Rectal smooth muscle tissue (tissue), 1 donor: ENCODE data around the gene KRTDAP.
"Not testable (repeated sequence)": the region's sequence is repeated elsewhere in the genome, so short reads cannot be mapped to it uniquely, and the experiment has no call there.

Experiments
- H3K27ac ChIP-seq: one replicate; pipeline ENCODE4 v1.7.0; 2013; ENCODE audit warnings: low read depth, low read length, inconsistent platforms
- H3K27me3 ChIP-seq: one replicate; pipeline ENCODE4 v1.7.0; 2013; ENCODE audit warnings: low read length; ENCODE audit not compliant: control insufficient read depth, insufficient read depth
- H3K36me3 ChIP-seq: one replicate; pipeline ENCODE4 v1.7.0; 2013; ENCODE audit warnings: low read length; ENCODE audit not compliant: control insufficient read depth, insufficient read depth
- H3K4me1 ChIP-seq: one replicate; pipeline ENCODE4 v1.7.0; 2013; ENCODE audit warnings: low read length; ENCODE audit not compliant: control insufficient read depth, insufficient read depth
- H3K4me3 ChIP-seq: one replicate; pipeline ENCODE4 v1.7.0; 2013; ENCODE audit warnings: low read length
- H3K9ac ChIP-seq: one replicate; pipeline ENCODE4 v1.7.0; 2013; ENCODE audit warnings: low read length

The KRTDAP gene

DNA sequence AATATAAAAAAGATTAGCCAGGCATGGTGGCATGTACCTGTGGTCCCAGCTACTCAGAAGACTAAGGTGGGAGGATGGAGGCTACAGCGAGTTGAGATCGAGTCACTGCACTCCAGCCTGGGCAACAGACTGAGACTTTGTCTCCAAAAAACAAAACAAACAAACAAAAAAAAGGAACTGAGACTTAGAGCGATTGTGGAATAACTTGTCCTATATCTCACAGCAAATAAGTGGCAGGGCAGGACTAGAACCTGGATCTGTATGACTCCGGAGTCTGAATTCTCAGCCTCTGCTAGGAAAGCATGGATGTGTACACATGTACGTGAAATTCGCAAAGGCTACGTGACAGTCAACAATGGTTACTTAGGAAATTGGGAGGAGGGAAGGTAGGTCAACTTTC lies 20.1 kb downstream of the KRTDAP start:
- Histone ChIP-seq H3K27me3 (no peaks in the 10 kb centered on the region), H3K4me3 (no peak overlapping the region), H3K9ac (no peak overlapping the region), H3K4me1 (no peaks in the 10 kb centered on the region), H3K36me3 (no peaks in the 10 kb centered on the region), H3K27ac (no peak overlapping the region)

DNA sequence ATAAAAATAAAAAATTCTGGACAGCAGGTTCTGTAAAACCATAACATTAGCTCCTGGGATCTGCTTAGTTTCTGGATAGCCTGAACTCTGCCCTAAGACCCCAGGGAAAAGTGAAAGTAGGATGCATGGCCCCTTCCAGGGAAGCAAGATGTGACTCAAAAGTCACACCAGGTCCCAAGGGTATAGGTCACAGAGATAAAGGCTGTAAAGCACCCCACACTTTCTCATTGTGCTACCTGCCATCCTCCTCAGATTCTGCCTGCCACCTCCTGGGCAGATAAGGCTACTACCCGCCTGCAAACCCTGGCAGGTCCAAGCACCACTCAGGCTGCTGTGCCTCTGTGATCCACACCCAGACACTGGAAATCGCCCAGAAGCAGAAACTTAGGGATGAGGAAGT lies 21.6 kb downstream of the KRTDAP start:
- H3K36me3 ChIP-seq: no peaks in the 10 kb centered on the region
- no peak overlapping the region for H3K4me3 ChIP-seq
- no peak overlapping the region for H3K27ac ChIP-seq
- H3K4me1 ChIP-seq: no peaks in the 10 kb centered on the region
- no peaks in the 10 kb centered on the region for H3K27me3 ChIP-seq
- H3K9ac ChIP-seq: no peak overlapping the region

DNA sequence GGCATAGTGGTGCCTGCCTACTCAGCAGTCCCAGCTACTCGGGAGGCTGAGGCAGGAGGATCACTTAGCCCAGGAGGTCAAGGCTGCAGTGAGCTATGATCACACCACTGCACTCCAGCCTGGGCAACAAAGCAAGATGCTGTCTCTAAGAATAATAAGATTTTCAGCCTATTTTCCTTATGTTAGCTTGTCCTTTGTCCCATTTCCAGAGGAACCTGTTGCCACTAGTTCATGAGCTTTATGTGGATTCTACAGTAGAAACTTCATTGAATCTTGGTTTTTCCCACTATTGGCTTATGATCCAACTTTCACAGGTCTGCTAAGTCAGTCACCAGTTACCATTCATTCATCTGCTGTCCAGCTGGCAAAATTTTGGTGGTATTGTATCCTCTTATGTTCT lies 24.0 kb downstream of the KRTDAP start:
- no peaks in the 10 kb centered on the region for H3K27me3 ChIP-seq
- no peak overlapping the region for H3K9ac ChIP-seq
- no peaks in the 10 kb centered on the region for H3K36me3 ChIP-seq
- no peak overlapping the region for H3K27ac ChIP-seq
- no peak overlapping the region for H3K4me3 ChIP-seq
- H3K4me1 ChIP-seq: no peaks in the 10 kb centered on the region

DNA sequence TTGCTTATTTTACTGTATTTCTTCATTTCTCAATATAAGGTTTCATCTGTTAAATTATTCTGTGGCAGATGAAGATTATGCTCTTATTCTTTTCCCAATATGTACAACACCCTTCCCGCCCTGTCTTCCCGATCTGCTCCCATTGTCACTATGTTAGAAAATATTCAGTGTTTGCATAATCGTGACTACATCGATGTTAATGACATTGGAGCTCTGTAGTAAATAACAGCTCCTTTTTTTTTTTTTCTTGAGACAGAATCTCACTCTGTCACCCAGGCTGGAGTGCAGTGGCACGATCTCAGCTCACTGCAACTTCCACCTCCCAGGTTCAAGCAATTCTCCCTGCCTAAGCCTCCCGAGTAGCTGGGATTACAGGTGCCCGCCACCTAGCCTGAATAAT lies 27.3 kb downstream of the KRTDAP start:
- H3K27me3 ChIP-seq, H3K36me3 ChIP-seq, H3K9ac ChIP-seq, H3K27ac ChIP-seq, H3K4me1 ChIP-seq, H3K4me3 ChIP-seq: not testable (repeated sequence)

DNA sequence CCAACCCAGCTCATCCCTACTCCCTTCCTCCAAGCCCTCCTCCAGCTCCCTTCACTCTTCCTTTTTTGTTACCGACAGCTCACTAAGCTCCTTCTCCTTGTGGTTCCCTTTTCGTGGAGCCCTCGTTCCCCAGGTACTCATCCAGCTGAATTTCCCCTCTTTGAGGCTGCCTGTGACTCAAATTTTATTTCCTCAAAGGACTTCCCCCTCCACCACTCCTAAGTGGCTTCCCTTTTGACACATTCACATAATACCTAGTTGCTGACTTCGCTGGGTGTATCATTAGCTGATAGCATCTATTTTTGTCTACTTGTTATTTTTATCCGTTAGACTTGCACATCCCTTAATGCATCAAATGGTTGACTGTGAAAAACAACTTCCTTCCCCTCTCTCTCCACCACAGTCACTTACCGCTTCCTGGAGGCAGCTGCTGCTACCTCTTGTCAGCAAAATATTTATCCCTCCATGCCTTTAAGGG lies 27.7 kb downstream of the KRTDAP start:
- Histone ChIP-seq H3K4me1 (no peaks in the 10 kb centered on the region), H3K27me3 (no peaks in the 10 kb centered on the region), H3K4me3 (no peak overlapping the region), H3K36me3 (no peaks in the 10 kb centered on the region), H3K27ac (no peak overlapping the region), H3K9ac (no peak overlapping the region)

DNA sequence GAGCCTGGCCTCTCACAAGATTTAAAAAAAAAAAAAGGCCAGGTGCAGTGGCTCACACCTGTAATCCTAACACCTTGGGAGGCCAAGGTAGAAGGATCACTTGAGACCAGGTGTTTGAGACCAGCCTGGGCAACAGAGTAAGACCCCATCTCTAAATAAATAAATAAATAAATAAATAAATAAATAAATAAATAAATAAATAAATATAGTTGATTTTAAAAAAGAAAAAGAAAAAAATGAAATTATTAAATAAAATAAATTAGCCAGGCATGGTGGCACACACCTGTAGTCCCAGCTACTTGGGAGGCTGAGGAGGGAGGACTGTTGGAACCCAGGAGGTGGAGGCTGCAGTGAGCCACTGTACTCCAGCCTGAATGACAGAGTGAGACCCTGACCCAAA lies 28.5 kb downstream of the KRTDAP start:
- not testable (repeated sequence) for H3K4me3 ChIP-seq, H3K36me3 ChIP-seq, H3K4me1 ChIP-seq, H3K27ac ChIP-seq, H3K9ac ChIP-seq, H3K27me3 ChIP-seq

DNA sequence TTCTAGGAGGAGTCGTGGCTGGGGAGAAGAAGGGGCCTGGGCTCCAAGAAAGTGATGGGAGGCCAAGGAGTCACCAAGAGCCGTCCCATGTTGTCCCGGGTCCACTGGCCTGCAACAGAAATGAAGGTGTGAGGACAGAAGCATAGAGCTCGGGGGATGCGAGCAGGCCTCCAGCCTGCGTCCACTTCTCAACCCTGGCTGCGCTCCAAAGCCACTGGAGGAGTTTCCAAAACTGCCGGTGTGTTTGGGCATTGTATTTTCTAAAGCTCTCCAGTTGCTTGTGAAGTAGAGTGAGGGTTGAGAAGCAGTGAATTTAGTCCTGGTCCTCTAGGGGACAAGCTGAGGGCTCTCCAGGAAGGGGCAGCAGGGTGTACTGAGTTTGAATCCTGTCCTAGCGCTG lies 29.2 kb downstream of the KRTDAP start:
- H3K4me3 ChIP-seq: no peak overlapping the region
- H3K27me3 ChIP-seq: no peaks in the 10 kb centered on the region
- no peak overlapping the region for H3K27ac ChIP-seq
- no peaks in the 10 kb centered on the region for H3K4me1 ChIP-seq
- H3K9ac ChIP-seq: no peak overlapping the region
- no peaks in the 10 kb centered on the region for H3K36me3 ChIP-seq

DNA sequence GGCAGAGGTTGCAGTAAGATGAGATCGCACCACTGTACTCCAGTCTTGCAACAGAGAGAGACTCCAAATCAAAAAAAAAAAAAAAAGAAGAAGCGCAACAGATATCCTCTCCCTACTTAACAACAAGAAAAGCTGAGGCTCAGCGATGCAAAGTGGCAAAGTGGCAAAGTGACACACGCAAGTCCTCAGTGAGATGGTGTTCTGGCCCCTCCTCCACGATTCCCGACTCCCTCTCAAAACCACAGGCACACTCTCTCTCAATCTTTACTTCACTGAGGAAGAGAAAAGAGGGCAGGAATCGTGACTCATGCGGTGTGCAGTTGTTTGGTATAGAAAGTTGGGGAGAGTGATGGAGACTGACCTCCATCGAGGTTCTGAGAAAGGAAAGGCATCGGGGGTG lies 29.7 kb downstream of the KRTDAP start:
- no peak overlapping the region for H3K4me3 ChIP-seq
- no peak overlapping the region for H3K9ac ChIP-seq
- no peak overlapping the region for H3K27ac ChIP-seq
- no peaks in the 10 kb centered on the region for H3K36me3 ChIP-seq
- H3K4me1 ChIP-seq: no peaks in the 10 kb centered on the region
- H3K27me3 ChIP-seq: no peaks in the 10 kb centered on the region

DNA sequence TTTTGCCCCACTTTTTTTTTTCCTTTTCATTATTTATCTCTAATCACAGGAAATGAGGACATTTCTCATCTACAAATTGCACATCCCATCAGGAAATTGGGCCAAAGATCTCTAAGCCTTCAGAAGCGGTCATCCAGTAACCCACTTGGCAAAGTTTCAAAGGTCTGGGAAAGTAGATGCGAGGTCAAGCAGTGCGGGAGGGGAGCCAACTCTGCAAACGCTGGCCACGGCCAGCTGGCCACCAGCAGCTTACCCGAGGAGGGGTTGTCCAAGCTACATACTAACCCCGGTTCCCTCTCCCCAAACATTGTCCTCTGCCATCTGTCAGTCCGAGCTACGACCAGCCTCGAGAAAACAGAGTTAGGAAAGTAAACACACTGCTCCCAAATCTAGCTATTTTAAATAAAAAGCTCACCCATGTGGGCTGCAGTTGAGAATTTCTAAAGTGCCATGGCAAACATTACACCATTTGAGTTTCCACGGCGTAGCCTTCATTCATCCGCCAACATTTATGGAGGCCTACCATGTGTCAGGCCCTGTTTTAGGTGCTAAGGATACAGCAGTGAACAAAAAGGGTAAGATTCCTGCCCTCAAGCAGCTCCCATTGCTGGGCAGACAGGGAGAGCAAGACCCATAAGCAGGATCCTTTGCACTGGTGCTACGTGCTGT lies 30.7 kb downstream of the KRTDAP start:
- H3K9ac ChIP-seq: no peak overlapping the region
- no peaks in the 10 kb centered on the region for H3K27me3 ChIP-seq
- H3K36me3 ChIP-seq: no peaks in the 10 kb centered on the region
- H3K27ac ChIP-seq: no peak overlapping the region
- no peaks in the 10 kb centered on the region for H3K4me1 ChIP-seq
- H3K4me3 ChIP-seq: no peak overlapping the region

DNA sequence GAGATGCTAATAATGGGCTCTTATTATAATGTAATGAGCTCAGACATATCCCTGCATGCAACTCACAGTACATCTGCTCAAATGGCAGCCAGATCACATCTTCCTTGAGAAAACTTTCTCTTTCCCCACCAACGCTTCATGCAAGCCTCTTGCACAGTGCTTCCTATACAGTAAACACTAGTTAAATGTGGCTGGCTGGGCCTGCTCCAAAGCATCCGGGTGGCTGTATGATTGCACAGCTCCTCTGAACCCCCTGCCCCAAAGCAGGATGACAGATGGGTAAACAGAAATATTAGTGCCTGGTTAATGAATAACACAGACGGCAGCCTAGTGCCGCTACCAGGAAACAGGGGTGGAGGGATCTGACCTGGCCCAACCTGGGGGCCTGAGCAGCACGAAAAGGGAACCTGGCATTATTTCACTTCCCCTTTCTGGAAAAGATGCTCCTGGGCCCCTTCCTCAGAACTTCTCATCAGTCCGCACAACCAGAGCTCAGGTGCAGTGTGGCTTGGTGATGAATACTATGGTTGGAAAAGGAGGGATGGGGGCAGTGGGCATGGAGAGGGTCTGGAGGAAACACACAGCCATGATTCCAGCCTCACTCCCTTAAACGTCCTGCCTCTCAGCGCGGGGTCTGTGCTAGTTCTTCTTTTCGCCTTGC lies 31.4 kb downstream of the KRTDAP start:
- Histone ChIP-seq H3K27me3 (no peaks in the 10 kb centered on the region), H3K4me3 (no peak overlapping the region), H3K9ac (no peak overlapping the region), H3K4me1 (no peaks in the 10 kb centered on the region), H3K27ac (no peak overlapping the region), H3K36me3 (no peaks in the 10 kb centered on the region)

DNA sequence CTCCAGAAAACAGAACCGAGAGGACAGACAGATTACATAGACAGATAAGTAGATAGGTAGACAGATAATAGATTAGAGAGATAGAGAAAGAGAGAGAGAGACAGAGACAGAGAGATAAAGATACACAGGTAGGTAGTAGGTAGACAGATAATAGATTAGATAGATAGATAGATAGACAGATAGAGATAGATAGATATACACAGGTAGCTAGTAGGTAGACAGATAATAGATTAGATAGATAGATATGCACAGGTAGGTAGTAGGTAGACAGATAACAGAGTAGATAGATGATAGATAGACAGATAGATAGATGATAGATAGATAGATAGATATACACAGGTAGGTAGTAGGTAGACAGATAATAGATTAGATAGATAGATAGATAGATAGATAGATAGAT lies 32.1 kb downstream of the KRTDAP start:
- no peak overlapping the region for H3K4me3 ChIP-seq
- H3K4me1 ChIP-seq: no peaks in the 10 kb centered on the region
- no peaks in the 10 kb centered on the region for H3K27me3 ChIP-seq
- no peak overlapping the region for H3K27ac ChIP-seq
- H3K9ac ChIP-seq: no peak overlapping the region
- H3K36me3 ChIP-seq: no peaks in the 10 kb centered on the region

DNA sequence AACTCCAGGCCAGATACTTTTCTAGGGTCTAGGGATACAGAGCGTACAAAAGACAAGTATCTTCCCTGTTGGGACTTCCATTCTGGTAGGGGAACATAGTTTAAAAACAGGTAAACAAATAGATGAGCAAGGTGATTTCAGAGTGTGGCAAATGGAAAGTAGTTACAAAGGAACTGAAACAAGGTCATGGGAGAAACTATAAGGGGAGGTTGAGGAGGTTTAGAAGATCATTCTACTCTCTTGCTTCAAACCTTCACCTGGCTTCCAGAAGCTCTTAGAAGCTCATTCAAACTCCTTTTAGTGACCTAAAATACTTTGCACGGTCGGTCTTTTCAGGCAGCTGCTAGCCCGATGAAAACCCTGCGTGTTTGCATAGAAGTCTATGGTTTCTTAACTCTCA lies 33.1 kb downstream of the KRTDAP start:
- Histone ChIP-seq H3K4me1 (no peaks in the 10 kb centered on the region), H3K9ac (no peak overlapping the region), H3K27ac (no peak overlapping the region), H3K4me3 (no peak overlapping the region), H3K27me3 (no peaks in the 10 kb centered on the region), H3K36me3 (no peaks in the 10 kb centered on the region)

DNA sequence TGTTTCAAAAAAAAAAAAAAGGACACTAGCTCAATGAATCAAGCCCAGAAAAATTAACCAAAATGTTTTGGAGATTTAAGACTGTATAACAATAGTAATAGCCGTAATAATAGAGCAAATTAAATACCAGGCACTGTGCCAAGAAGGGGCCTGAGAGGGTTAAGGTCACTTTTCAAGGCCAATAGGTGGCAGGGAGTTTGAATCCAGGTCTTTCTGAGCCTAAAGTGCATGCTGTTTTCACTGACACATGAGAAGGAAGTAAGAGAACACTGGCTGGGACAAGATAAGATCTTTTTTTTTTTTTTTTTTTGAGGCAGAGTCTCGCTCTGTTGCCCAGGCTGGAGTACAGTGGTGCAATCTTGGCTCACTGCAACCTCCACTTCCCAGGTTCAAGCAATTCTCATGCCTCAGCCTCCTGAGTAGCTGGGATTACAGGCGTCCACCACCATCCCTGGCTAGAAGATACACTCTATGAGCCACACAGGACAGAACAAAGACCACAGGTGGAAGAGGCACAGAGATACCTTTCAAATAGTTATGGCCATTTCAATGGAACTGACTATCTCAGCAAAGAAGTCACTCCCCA lies 34.6 kb downstream of the KRTDAP start:
- Histone ChIP-seq H3K9ac (no peak overlapping the region), H3K27me3 (no peaks in the 10 kb centered on the region), H3K4me1 (no peaks in the 10 kb centered on the region), H3K4me3 (no peak overlapping the region), H3K36me3 (no peaks in the 10 kb centered on the region), H3K27ac (no peak overlapping the region)
